GM04503 (cell line): ENCODE data around the gene TBC1D28.
"Not testable (repeated sequence)": the region's sequence is repeated elsewhere in the genome, so short reads cannot be mapped to it uniquely, and the experiment has no call there.

Experiments used
- DNase-seq: peaks from one replicate; pipeline ENCODE4 v3.0.0-alpha.2; 2012; ENCODE audit warnings: low read depth

Gene TBC1D28

GRCh38 chr17:18613016-18613415, 31.2 kb downstream of the TBC1D28 start:
- not testable (repeated sequence) for DNase-seq

- not testable (repeated sequence) for DNase-seq
Measured at GRCh38 chr17:18593138-18593537, 51.1 kb downstream of the TBC1D28 start.
